Left lung (tissue), 10 donors: ENCODE data around the gene CFAP68. TPM values are rescaled to one million over a fixed set of nuclear protein-coding genes. Genes with fewer than 3 reads are reported as not detected.
"Not testable (repeated sequence)": the region's sequence is repeated elsewhere in the genome, so short reads cannot be mapped to it uniquely, and the experiment has no call there.

Experiments
- ATAC-seq: fragments of 200-7000 bp; cut with Tn5 transposase; one replicate; pipeline ENCODE4 v1.9.1; 2020; ENCODE audit warnings: moderate library complexity
- DNase-seq, 4 donors: peaks; one replicate each; pipeline ENCODE4 v3.0.0-alpha.2; 2013 to 2020
- H3K27ac ChIP-seq, 2 donors: fragments of 200-600 bp; sonication (generic) in 1 of 2; one replicate each; pipeline versions ENCODE4 v1.5.0 to v1.8.0; 2020 to 2021
- H3K27me3 ChIP-seq, 2 donors: fragments of 200-600 bp; sonication (generic) in 1 of 2; one replicate each; pipeline versions ENCODE4 v1.5.0 to v1.8.0; 2020 to 2021
- H3K36me3 ChIP-seq, 2 donors: fragments of 200-600 bp; sonication (generic) in 1 of 2; one replicate each; pipeline versions ENCODE4 v1.5.0 to v1.8.0; 2020 to 2021
- H3K4me1 ChIP-seq, 2 donors: fragments of 200-600 bp; one replicate each; pipeline ENCODE4 v1.8.0; 2021
- H3K4me3 ChIP-seq, 2 donors: fragments of 200-600 bp; sonication (generic) in 1 of 2; one replicate each; pipeline versions ENCODE4 v1.5.0 to v1.8.0; 2020 to 2021; ENCODE audit warnings: mild to moderate bottlenecking in 1 of 2
- H3K9me3 ChIP-seq, 2 donors: fragments of 200-600 bp; sonication (generic) in 1 of 2; one replicate each; pipeline versions ENCODE4 v1.5.0 to v1.8.0; 2020 to 2021
- CTCF ChIP-seq, 2 donors: fragments of 200-600 bp; sonication (generic) in 1 of 2; IDR thresholded peaks; one replicate each; pipeline versions ENCODE4 v1.5.0 to v1.8.0; 2021; ENCODE audit warnings: antibody characterized with exemption in 2 of 2
- intact Hi-C, 2 donors: fragments of 100-400 bp; cut with DNase I; formaldehyde crosslinking; loops; one replicate each; pipeline versions ENCODE4 v1.11.2 to v1.14.2; 2022
- polyA plus RNA-seq, 6 donors: library from polyadenylated mRNA; unstranded; fragments of 120-200 nt; gene quantifications; one replicate each; pipeline ENCODE4 v1.2.1, GENCODE V29; 2013; ENCODE audit not compliant: insufficient read length in 6 of 6
- total RNA-seq, 2 donors: library from RNA; stranded (reverse); fragmentation: NEBNext Ultra II Directional; extraction: Animal tissue kit (Norgen Biotek cat#: 25700); gene quantifications; one replicate each; pipeline ENCODE4 v1.2.1, GENCODE V29; 2021
- donor health status: DM: no; HTN: yes; CAD: no.
- donor health status: DM: no; HTN: no; CAD: no.

CFAP68 gene
- total and polyA plus RNA-seq, 8 donors = 20.4 to 46.7 (median 37.9) TPM

- intact Hi-C loops = no loop called here
- DNase-seq = no peak
- H3K4me3 ChIP-seq = no peak overlapping the region
- ATAC-seq = no peak
- no peaks in the 10 kb centered on the region for H3K27me3 ChIP-seq
- no peak for TF ChIP-seq CTCF (IDR thresholded peaks at IDR 0.05)
- H3K27ac ChIP-seq = no peak overlapping the region
- no peaks in the 10 kb centered on the region for H3K9me3 ChIP-seq
- H3K4me1 ChIP-seq = peaks cover 11 to 29% of the 10 kb centered on the region in 2 donors
- no peaks in the 10 kb centered on the region for H3K36me3 ChIP-seq
Observed at GRCh38 chr11:111930472-111930871, 51.1 kb downstream of the CFAP68 start.

DNA sequence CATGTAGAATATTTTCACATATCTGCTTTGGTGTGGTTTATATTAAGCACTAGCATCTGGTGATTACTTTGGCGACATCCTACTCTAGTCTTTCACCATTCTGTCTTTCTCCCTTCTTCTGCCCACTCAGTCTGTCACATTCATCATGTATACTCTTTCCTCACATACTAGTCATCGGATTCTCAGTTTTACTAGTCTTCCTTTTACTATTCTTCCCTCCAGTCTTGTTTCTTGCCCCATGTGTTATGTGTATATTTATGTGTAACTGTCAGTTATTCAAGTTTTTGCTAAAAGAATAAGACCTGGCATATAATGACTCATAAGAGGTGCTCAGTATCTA is 53.2 kb downstream of the CFAP68 start:
- ATAC-seq (no peak), DNase-seq (no peak)
- H3K9me3 ChIP-seq = no peaks in the 10 kb centered on the region
- TF ChIP-seq CTCF (IDR thresholded peaks at IDR 0.05) = no peak
- no peaks in the 10 kb centered on the region for H3K27me3 ChIP-seq
- no peaks in the 10 kb centered on the region for H3K36me3 ChIP-seq
- H3K4me1 ChIP-seq = peaks cover 9 to 33% of the 10 kb centered on the region in 2 donors
- H3K27ac ChIP-seq = no peak overlapping the region
- no peak overlapping the region for H3K4me3 ChIP-seq
- intact Hi-C loops = no loop called here

GRCh38 chr11:111933176-111933575 is 53.8 kb downstream of the CFAP68 start:
- H3K4me1 ChIP-seq = peaks cover 13 to 37% of the 10 kb centered on the region in 2 donors
- DNase-seq, H3K9me3 ChIP-seq, ATAC-seq, H3K4me3 ChIP-seq, intact Hi-C loops, H3K27ac ChIP-seq, H3K36me3 ChIP-seq, H3K27me3 ChIP-seq: not testable (repeated sequence)

DNA sequence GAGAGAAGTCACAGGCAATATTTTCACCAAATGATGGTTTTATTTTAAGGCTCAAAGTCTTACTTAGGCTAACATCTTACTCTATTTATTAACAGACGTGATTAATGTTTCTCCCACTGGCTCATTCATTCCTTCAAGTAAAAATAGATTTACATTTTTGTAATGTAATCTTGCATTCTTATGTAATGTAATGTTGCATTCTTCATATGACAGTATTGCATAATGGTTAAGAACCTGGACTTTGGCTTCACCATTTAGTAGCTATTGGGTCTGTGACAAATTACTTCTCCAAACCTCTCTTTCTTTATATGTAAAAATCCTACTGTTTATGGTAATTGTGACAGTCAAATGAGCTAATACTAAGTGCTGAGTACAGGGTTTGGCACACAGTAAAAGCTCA is 54.5 kb downstream of the CFAP68 start:
- TF ChIP-seq CTCF (IDR thresholded peaks at IDR 0.05) = no peak
- Histone ChIP-seq H3K4me3 (no peak overlapping the region), H3K9me3 (no peaks in the 10 kb centered on the region), H3K27ac (no peak overlapping the region), H3K27me3 (no peaks in the 10 kb centered on the region), H3K36me3 (no peaks in the 10 kb centered on the region), H3K4me1 (peaks cover 13 to 44% of the 10 kb centered on the region in 2 donors)
- ATAC-seq = no peak
- no peak for DNase-seq
- intact Hi-C loops = no loop called here

DNA sequence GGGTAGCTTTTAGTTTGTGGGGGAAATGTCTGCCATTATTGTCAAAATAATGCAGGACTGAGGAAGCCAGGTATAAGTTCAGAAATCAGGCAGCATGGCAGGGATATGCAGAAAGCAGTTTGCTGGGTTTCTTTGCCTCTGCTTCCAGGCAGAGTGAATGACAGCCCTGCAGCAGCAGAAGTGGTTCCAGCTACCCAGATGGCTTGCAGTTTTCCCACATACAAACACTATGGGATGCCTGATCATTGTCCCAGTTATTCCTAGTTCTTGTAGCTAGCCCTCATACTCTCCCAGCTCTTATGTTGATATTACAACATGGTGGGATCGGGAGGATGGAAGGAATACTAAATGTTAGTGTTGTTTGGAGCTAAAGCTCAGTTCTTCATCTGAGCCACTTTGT is 55.0 kb downstream of the CFAP68 start:
- DNase-seq (no peak), ATAC-seq (no peak)
- Histone ChIP-seq H3K4me3 (no peak overlapping the region), H3K27me3 (no peaks in the 10 kb centered on the region), H3K36me3 (no peaks in the 10 kb centered on the region), H3K27ac (no peak overlapping the region), H3K9me3 (no peaks in the 10 kb centered on the region), H3K4me1 (peaks cover 13 to 48% of the 10 kb centered on the region in 2 donors)
- intact Hi-C loops = no loop called here
- TF ChIP-seq CTCF (IDR thresholded peaks at IDR 0.05) = no peak

Other genes starting within 250 kb of the CFAP68 start
- gene PPP2R1B, start 113.2 kb upstream of the CFAP68 start, total RNA-seq = 10 to 100 TPM; 28.1 to 28.8 TPM
- 10 to 100 TPM; 26.4 to 31.5 (median 30.3) TPM for gene PPP2R1B, start 113.2 kb upstream of the CFAP68 start, polyA plus RNA-seq
- 10 to 100 TPM; 27.5 to 31.2 TPM for gene ALG9, start 8.0 kb upstream of the CFAP68 start, total RNA-seq
- gene ALG9, start 8.0 kb upstream of the CFAP68 start, polyA plus RNA-seq = 10 to 100 TPM; 43.4 to 51.0 (median 48.1) TPM
- 1 to 10 TPM; 1.7 to 4.1 TPM for gene FDXACB1, start 376 bp upstream of the CFAP68 start, total RNA-seq
- gene FDXACB1, start 376 bp upstream of the CFAP68 start, polyA plus RNA-seq = 1 to 10 TPM; 4.3 to 5.5 (median 4.9) TPM
- gene CRYAB, start 32.2 kb downstream of the CFAP68 start, total RNA-seq = 10 to 100 TPM; 41.5 to 89.2 TPM
- 10 to 100 TPM; 26.7 to 36.0 (median 32.1) TPM for gene CRYAB, start 32.2 kb downstream of the CFAP68 start, polyA plus RNA-seq
- gene HSPB2, start 33.2 kb downstream of the CFAP68 start, total RNA-seq = 1 to 10 TPM; 3.7 to 4.6 TPM
- 1 to 10 TPM; 3.7 to 7.2 (median 5.1) TPM for gene HSPB2, start 33.2 kb downstream of the CFAP68 start, polyA plus RNA-seq
- gene C11orf52, start 39.4 kb downstream of the CFAP68 start, total RNA-seq = 10 to 100 TPM in 1 of 2 donors, 1 to 10 TPM in 1; 6.2 to 15.6 TPM
- gene C11orf52, start 39.4 kb downstream of the CFAP68 start, polyA plus RNA-seq = 1 to 10 TPM; 5.7 to 9.5 (median 9.1) TPM
- 10 to 100 TPM; 10.9 to 11.1 TPM for gene DIXDC1, start 57.8 kb downstream of the CFAP68 start, total RNA-seq
- gene DIXDC1, start 57.8 kb downstream of the CFAP68 start, polyA plus RNA-seq = 10 to 100 TPM; 21.5 to 32.2 (median 25.7) TPM
- gene DLAT, start 145.9 kb downstream of the CFAP68 start, total RNA-seq = 10 to 100 TPM; 32.5 to 40.1 TPM
- gene DLAT, start 145.9 kb downstream of the CFAP68 start, polyA plus RNA-seq = 10 to 100 TPM; 29.8 to 36.1 (median 33.8) TPM
- 1 to 10 TPM; 2.7 to 4.0 TPM for gene PIH1D2, start 194.5 kb downstream of the CFAP68 start, total RNA-seq
- gene PIH1D2, start 194.5 kb downstream of the CFAP68 start, polyA plus RNA-seq = 1 to 10 TPM; 5.9 to 9.3 (median 7.8) TPM
- 10 to 100 TPM; 13.3 to 14.7 TPM for gene NKAPD1, start 194.8 kb downstream of the CFAP68 start, total RNA-seq
- 10 to 100 TPM; 44.0 to 59.5 (median 52.8) TPM for gene NKAPD1, start 194.8 kb downstream of the CFAP68 start, polyA plus RNA-seq
- 10 to 100 TPM; 55.1 to 59.7 TPM for gene TIMM8B, start 207.2 kb downstream of the CFAP68 start, total RNA-seq
- gene TIMM8B, start 207.2 kb downstream of the CFAP68 start, polyA plus RNA-seq = 10 to 100 TPM; 55.7 to 64.5 (median 60.8) TPM
- 100 to 1,000 TPM in 1 of 2 donors, 10 to 100 TPM in 1; 94.1 to 103 TPM for gene SDHD, start 207.3 kb downstream of the CFAP68 start, total RNA-seq
- gene SDHD, start 207.3 kb downstream of the CFAP68 start, polyA plus RNA-seq = 100 to 1,000 TPM; 113 to 127 (median 124) TPM